Vagina (tissue), 2 donors: Measurements from ENCODE around the gene NRP2.

Experiments used
- CTCF ChIP-seq, 3 experiments: fragments of 450-650 bp in 2 of 3; fragments of 200-600 bp in 1 of 3; sonication (generic) in 1 of 3; IDR thresholded peaks; one replicate each; pipeline ENCODE4 v1.5.1; 2017 to 2019; ENCODE audit warnings: antibody characterized with exemption in 3 of 3, mild to moderate bottlenecking in 2 of 3, moderate library complexity in 2 of 3
- POLR2A ChIP-seq, 2 donors: fragments of 450-650 bp; IDR thresholded peaks; one replicate each; pipeline ENCODE4 v1.6.1; 2017; ENCODE audit warnings: antibody characterized with exemption in 2 of 2, mild to moderate bottlenecking in 2 of 2, moderate library complexity in 2 of 2
- POLR2AphosphoS5 ChIP-seq, 2 donors: sonication (generic); formaldehyde crosslinking; IDR thresholded peaks; one replicate each; pipeline ENCODE4 v1.9.0; 2017; ENCODE audit warnings: antibody characterized with exemption in 2 of 2, mild to moderate bottlenecking in 2 of 2, low read depth in 1 of 2; ENCODE audit not compliant: insufficient read depth in 1 of 2

DNA sequence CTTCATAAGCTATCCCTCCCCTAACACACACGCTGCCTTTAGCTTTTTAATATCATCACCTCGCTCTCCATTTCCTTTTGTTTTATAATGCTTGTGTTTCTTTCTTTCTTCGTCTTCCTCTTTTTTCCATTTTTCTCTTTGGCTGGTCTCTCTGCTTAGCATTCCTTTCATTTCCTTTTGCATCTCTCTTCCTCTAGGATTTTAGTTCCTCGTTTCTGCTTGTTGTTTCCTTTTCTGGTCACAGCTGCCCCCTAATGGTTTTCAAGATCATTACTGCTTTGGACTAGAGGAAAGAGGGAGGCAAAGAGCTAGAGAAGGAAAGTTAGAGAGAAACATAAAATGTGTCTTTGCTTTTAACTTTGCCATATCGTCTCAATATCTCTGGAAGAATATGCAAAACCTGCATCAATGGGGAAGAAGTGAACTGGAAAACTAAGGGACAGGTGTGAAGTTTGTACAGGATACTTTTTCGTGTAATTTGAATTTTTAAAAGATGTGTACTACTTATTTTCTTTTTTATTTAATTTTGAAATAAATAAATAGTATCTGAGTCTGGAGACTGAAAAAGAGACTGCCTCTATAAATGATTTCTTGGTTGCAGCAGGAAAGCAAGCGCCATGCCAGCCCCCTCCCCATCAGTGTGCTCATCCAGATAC is 6.3 kb upstream of the NRP2 start:
- TF ChIP-seq POLR2A (IDR thresholded peaks at IDR 0.05) = no peak
- peak; percentile 36 to 86 (median 78) for TF ChIP-seq CTCF (IDR thresholded peaks at IDR 0.05)
- TF ChIP-seq POLR2AphosphoS5 (IDR thresholded peaks at IDR 0.05; ENCODE audit: insufficient read depth in 1 of 2, low read depth in 1 of 2) = peak in 1 of 2 donors; percentile 57
